NCI-H82 (cell line): ENCODE results near the gene IGF1R.

Experiments used
- DNase-seq: peaks from one replicate; lab custom pipeline; 2025; lab: John Stamatoyannopoulos, UW

IGF1R gene

GRCh38 chr15:98648654-98649471, 524 bp downstream of the IGF1R start:
- DNase-seq, result peak; percentile 63

- DNase-seq, result peak; percentile 46
Observed at GRCh38 chr15:98649472-98650416, 1.4 kb downstream of the IGF1R start.

GRCh38 chr15:98650417-98651035, 2.2 kb downstream of the IGF1R start:
- peak; percentile 57 for DNase-seq

- DNase-seq, result peak; percentile 52
Observed at GRCh38 chr15:98651036-98651481, 2.7 kb downstream of the IGF1R start.

- DNase-seq, result peak; percentile 65
Observed at GRCh38 chr15:98651581-98652220, 3.4 kb downstream of the IGF1R start.

- no peak for DNase-seq
Observed at GRCh38 chr15:98653686-98654085, 5.3 kb downstream of the IGF1R start.

- peak; percentile 24 for DNase-seq
Observed at GRCh38 chr15:98654790-98655360, 6.5 kb downstream of the IGF1R start.

- no peak for DNase-seq
Observed at GRCh38 chr15:98655732-98656131, 7.4 kb downstream of the IGF1R start.

- DNase-seq, result peak; percentile 33
Observed at GRCh38 chr15:98657721-98658120, 9.4 kb downstream of the IGF1R start.

- peak; percentile 79 for DNase-seq
Observed at GRCh38 chr15:98658831-98659699, 10.7 kb downstream of the IGF1R start.

- no peak for DNase-seq
Observed at GRCh38 chr15:98660055-98660454, 11.7 kb downstream of the IGF1R start.

- DNase-seq, result no peak
Observed at GRCh38 chr15:98663045-98663444, 14.7 kb downstream of the IGF1R start.

- no peak for DNase-seq
Observed at GRCh38 chr15:98663606-98664005, 15.3 kb downstream of the IGF1R start.

- DNase-seq, result no peak
Observed at GRCh38 chr15:98666441-98666840, 18.1 kb downstream of the IGF1R start.

GRCh38 chr15:98666841-98667240, 18.5 kb downstream of the IGF1R start:
- no peak for DNase-seq

- no peak for DNase-seq
Observed at GRCh38 chr15:98667521-98668179, 19.3 kb downstream of the IGF1R start.

GRCh38 chr15:98668566-98669308, 20.4 kb downstream of the IGF1R start:
- DNase-seq, result peak; percentile 38

GRCh38 chr15:98669638-98670037, 21.3 kb downstream of the IGF1R start:
- no peak for DNase-seq
